A673 (cell line): ENCODE data around the gene SCN10A.

Source experiments
- CTCF ChIP-seq: fragments of 300-800, 200-600 bp; sonication (generic); conservative IDR thresholded peaks from 2 replicates; pipeline ENCODE4 v1.5.1; 2017; ENCODE audit warnings: low read depth, mild to moderate bottlenecking, antibody characterized with exemption, low read length, moderate library complexity, mixed read lengths
- EZH2 ChIP-seq: fragments of 200-600 bp; sonication (generic); IDR thresholded peaks from 2 replicates; pipeline ENCODE4 v1.6.1; 2017; ENCODE audit warnings: borderline replicate concordance, low read depth, mild to moderate bottlenecking, mixed read lengths, antibody characterized with exemption, low read length; ENCODE audit not compliant: poor library complexity, severe bottlenecking

GRCh38 chr3:38755130-38755529 is 60.9 kb downstream of the SCN10A start:
- TF ChIP-seq CTCF = no peak
- no peak for TF ChIP-seq EZH2
